DOHH2 (cell line): ENCODE results near the gene CACNA2D4.

Experiments
- H3F3A ChIP-seq: fragments of 200-600 bp; sonication (generic), shearing (Covaris generic); 2 replicates; pipeline ENCODE4 v1.6.0; 2016; ENCODE audit warnings: antibody characterized with exemption, mild to moderate bottlenecking; ENCODE audit not compliant: control insufficient read depth, insufficient read depth
- H3K27ac ChIP-seq: fragments of 200-600 bp; sonication (generic); 2 replicates; pipeline ENCODE4 v1.5.1; 2014; ENCODE audit warnings: low read depth, mild to moderate bottlenecking, low read length, moderate library complexity
- H3K27me3 ChIP-seq: fragments of 200-600 bp; sonication (generic); 2 replicates; pipeline ENCODE4 v1.6.1; 2014; ENCODE audit warnings: mild to moderate bottlenecking, low read length, mixed read lengths; ENCODE audit not compliant: control insufficient read depth
- H3K36me3 ChIP-seq: fragments of 200-600 bp; sonication (generic); 2 replicates; pipeline ENCODE4 v1.6.1; 2014; ENCODE audit warnings: mild to moderate bottlenecking, low read length, moderate library complexity, mixed read lengths; ENCODE audit not compliant: control insufficient read depth
- H3K4me1 ChIP-seq: fragments of 200-600 bp; sonication (generic); 2 replicates; pipeline ENCODE4 v1.6.1; 2014; ENCODE audit warnings: mild to moderate bottlenecking, low read length, mixed read lengths; ENCODE audit not compliant: control insufficient read depth
- H3K4me2 ChIP-seq: fragments of 200-600 bp; sonication (generic); 2 replicates; pipeline ENCODE4 v1.6.0; 2014; ENCODE audit warnings: mild to moderate bottlenecking, low read length, moderate library complexity
- H3K4me3 ChIP-seq: fragments of 200-600 bp; sonication (generic); 2 replicates; pipeline ENCODE4 v1.5.1; 2014; ENCODE audit warnings: mild to moderate bottlenecking, low read length, mixed read lengths
- H3K79me2 ChIP-seq: fragments of 200-600 bp; sonication (generic); 2 replicates; pipeline ENCODE4 v1.6.1; 2014; ENCODE audit warnings: mild to moderate bottlenecking, low read length, mixed read lengths; ENCODE audit not compliant: control insufficient read depth
- H3K9me2 ChIP-seq: fragments of 200-600 bp; sonication (generic); replicated peaks from 2 replicates; pipeline ENCODE4 v1.6.1; 2014; ENCODE audit warnings: mild to moderate bottlenecking, low read length, mixed read lengths; ENCODE audit not compliant: control insufficient read depth
- H3K9me3 ChIP-seq: fragments of 200-600 bp; sonication (generic); 2 replicates; pipeline ENCODE4 v1.6.1; 2014; ENCODE audit warnings: antibody characterized with exemption, low read length, mixed read lengths; ENCODE audit not compliant: control insufficient read depth, insufficient read depth
- H4K20me1 ChIP-seq: fragments of 200-600 bp; sonication (generic); 2 replicates; pipeline ENCODE4 v1.6.0; 2014; ENCODE audit warnings: low read depth, mild to moderate bottlenecking, antibody characterized with exemption, low read length, moderate library complexity; ENCODE audit not compliant: control insufficient read depth, insufficient read depth
- CTCF ChIP-seq: fragments of 200-600 bp; sonication (generic); IDR thresholded peaks from one replicate; pipeline ENCODE4 v1.5.1; 2014; ENCODE audit warnings: antibody characterized with exemption, mild to moderate bottlenecking, low read depth, low read length; ENCODE audit not compliant: poor library complexity, severe bottlenecking
- EZH2phosphoT487 ChIP-seq: fragments of 200-600 bp; sonication (generic); IDR thresholded peaks from 2 replicates; pipeline ENCODE4 v1.6.1; 2017; ENCODE audit warnings: borderline replicate concordance, mild to moderate bottlenecking, antibody characterized with exemption, low read length, moderate library complexity, mixed read lengths

Gene CACNA2D4

GRCh38 chr12:1934831-1935230 is 16.4 kb upstream of the CACNA2D4 start:
- H3K4me1 ChIP-seq, result peaks cover 49% of the 10 kb centered on the region

GRCh38 chr12:1934068-1934467 is 15.6 kb upstream of the CACNA2D4 start:
- Histone ChIP-seq H4K20me1 (no peaks in the 10 kb centered on the region), H3F3A (peaks cover 10% of the 10 kb centered on the region), H3K9me3 (no peaks in the 10 kb centered on the region), H3K9me2 (no peaks in the 10 kb centered on the region), H3K36me3 (peaks cover 8% of the 10 kb centered on the region; the same call in 1 of the 2 replicates), H3K4me2 (peak overlapping the region; percentile 87), H3K27ac (peak overlapping the region; percentile 57; the same call in 1 of the 2 replicates), H3K79me2 (no peaks in the 10 kb centered on the region), H3K4me3 (peak overlapping the region; percentile 50; the same call in 1 of the 2 replicates), H3K27me3 (no peaks in the 10 kb centered on the region), H3K4me1 (peaks cover 54% of the 10 kb centered on the region)
- no peak for TF ChIP-seq EZH2phosphoT487
- TF ChIP-seq CTCF, result no peak

More at GRCh38 chr12:1934831-1935230, 16.4 kb upstream of the CACNA2D4 start:
- Histone ChIP-seq H3K36me3 (peaks cover 10% of the 10 kb centered on the region; the same call in 1 of the 2 replicates), H3K9me2 (no peaks in the 10 kb centered on the region), H3K79me2 (no peaks in the 10 kb centered on the region), H3K4me2 (no peak overlapping the region), H3K4me3 (no peak overlapping the region), H3F3A (peaks cover 5% of the 10 kb centered on the region), H4K20me1 (no peaks in the 10 kb centered on the region), H3K9me3 (no peaks in the 10 kb centered on the region), H3K27me3 (no peaks in the 10 kb centered on the region), H3K27ac (no peak overlapping the region)
- TF ChIP-seq CTCF (no peak), EZH2phosphoT487 (no peak)

GRCh38 chr12:1933342-1934051 is 15.0 kb upstream of the CACNA2D4 start:
- Histone ChIP-seq H3K36me3 (peaks cover 5% of the 10 kb centered on the region; the same call in 1 of the 2 replicates), H3K27ac (peak overlapping the region; percentile 57), H3K4me2 (peak overlapping the region; percentile 87), H3F3A (peaks cover 11% of the 10 kb centered on the region), H3K27me3 (no peaks in the 10 kb centered on the region), H3K9me3 (no peaks in the 10 kb centered on the region), H3K4me1 (peaks cover 56% of the 10 kb centered on the region), H3K4me3 (peak overlapping the region; percentile 50), H3K79me2 (no peaks in the 10 kb centered on the region), H3K9me2 (no peaks in the 10 kb centered on the region), H4K20me1 (no peaks in the 10 kb centered on the region)
- TF ChIP-seq CTCF, result peak; percentile 34
- TF ChIP-seq EZH2phosphoT487, result no peak
